B cell (primary cell): ENCODE measurements around the gene CNKSR3. TPM values are rescaled to one million over a fixed set of nuclear protein-coding genes. Genes with fewer than 3 reads are reported as not detected.

Experiments used
- ATAC-seq: fragments of 200-7000 bp; cut with Tn5 transposase; one replicate; pipeline ENCODE4 v1.10.0; 2021; ENCODE audit warnings: low read depth, mild to moderate bottlenecking, moderate number of reproducible peaks, moderate library complexity
- CTCF ChIA-PET: fragments of 350-600 bp; sonication (Branson Sonifier 250); formaldehyde crosslinking; loops from one replicate; lab custom pipeline; 2021; ENCODE audit warnings: antibody characterized with exemption, inconsistent platforms; lab: Charles Lee
- POLR2A ChIA-PET: fragments of 350-600 bp; sonication (Branson Sonifier 250); formaldehyde crosslinking; loops from one replicate; lab custom pipeline; 2021; ENCODE audit warnings: antibody characterized with exemption; lab: Charles Lee
- DNase-seq: peaks from one replicate; pipeline ENCODE4 v3.0.0; 2013
- H2AFZ ChIP-seq: 2 replicates; pipeline ENCODE4 v1.6.1; 2012; ENCODE audit warnings: mild to moderate bottlenecking, low read depth, low read length; ENCODE audit not compliant: insufficient read depth, poor library complexity, severe bottlenecking
- H3K27ac ChIP-seq, 2 donors: 1 replicate in 1 of 2; 2 replicates in 1 of 2; pipeline ENCODE4 v1.5.1; 2012 to 2013; ENCODE audit warnings: low read length in 2 of 2, mild to moderate bottlenecking in 2 of 2, moderate library complexity in 1 of 2
- H3K27me3 ChIP-seq, 4 experiments: fragments of 200-600 bp in 1 of 4; sonication (generic) in 1 of 4; replicated peaks in 1 of 4; 1 replicate in 2 of 4; 2 replicates in 2 of 4; pipeline versions ENCODE4 v1.6.1 to v1.7.0; 2013 to 2016; ENCODE audit warnings: low read length in 3 of 4, mild to moderate bottlenecking in 2 of 4, mixed read lengths in 1 of 4, moderate library complexity in 1 of 4; ENCODE audit not compliant: insufficient read depth in 4 of 4, control insufficient read depth in 3 of 4; ENCODE audit errors: control extremely low read depth in 1 of 4
- H3K36me3 ChIP-seq, 2 experiments: replicated peaks in 1 of 2; 1 replicate in 1 of 2; 2 replicates in 1 of 2; pipeline versions ENCODE4 v1.6.1 to v1.7.1; 2013; ENCODE audit warnings: low read length in 1 of 2; ENCODE audit not compliant: insufficient read depth in 2 of 2, control insufficient read depth in 1 of 2; ENCODE audit errors: control extremely low read depth in 1 of 2, extremely low read depth in 1 of 2
- H3K4me1 ChIP-seq, 2 donors: fragments of 200-600 bp in 1 of 2; sonication (generic) in 1 of 2; 1 replicate in 1 of 2; 2 replicates in 1 of 2; pipeline versions ENCODE4 v1.5.1 to v1.6.1; 2013 to 2017; ENCODE audit warnings: low read length in 2 of 2; ENCODE audit not compliant: control insufficient read depth in 2 of 2, insufficient read depth in 2 of 2
- H3K4me2 ChIP-seq: replicated peaks from 2 replicates; pipeline ENCODE3; 2012; ENCODE audit warnings: mild to moderate bottlenecking, low read depth, low read length; ENCODE audit not compliant: poor library complexity, severe bottlenecking
- H3K4me3 ChIP-seq, 5 experiments: fragments of 200-600 bp in 1 of 5; sonication (generic) in 1 of 5; 1 replicate in 3 of 5; 2 replicates in 2 of 5; pipeline versions ENCODE4 v1.5.1 to v1.7.0; 2011 to 2016; ENCODE audit warnings: low read length in 4 of 5, mild to moderate bottlenecking in 4 of 5, low read depth in 2 of 5, control low read depth in 1 of 5, moderate library complexity in 1 of 5; ENCODE audit not compliant: insufficient read depth in 1 of 5; ENCODE audit errors: control extremely low read depth in 1 of 5, extremely low read depth in 1 of 5
- H3K79me2 ChIP-seq: fragments of 200-600 bp; sonication (generic); one replicate; pipeline ENCODE4 v1.6.0; 2016; ENCODE audit warnings: low read length; ENCODE audit not compliant: control insufficient read depth, insufficient read depth
- H3K9ac ChIP-seq: fragments of 200-600 bp; sonication (generic); 2 replicates; pipeline ENCODE4 v1.6.1; 2017; ENCODE audit warnings: mild to moderate bottlenecking, low read length, moderate library complexity
- H3K9me3 ChIP-seq, 3 donors: one replicate each; pipeline versions ENCODE4 v1.6.1 to v1.7.1; 2013; ENCODE audit warnings: low read length in 2 of 3; ENCODE audit not compliant: control insufficient read depth in 2 of 3, insufficient read depth in 1 of 3; ENCODE audit errors: control extremely low read depth in 1 of 3
- H4K20me1 ChIP-seq: 2 replicates; pipeline ENCODE4 v1.6.0; 2012; ENCODE audit warnings: mild to moderate bottlenecking, low read length; ENCODE audit not compliant: insufficient read depth, control insufficient read depth, poor library complexity, severe bottlenecking
- H3K27ac Mint-ChIP-seq: one replicate; pipeline ENCODE4 v1.8.0; 2021; ENCODE audit warnings: mixed read lengths
- H3K27me3 Mint-ChIP-seq: one replicate; pipeline ENCODE4 v1.8.0; 2021; ENCODE audit warnings: mixed read lengths
- H3K4me1 Mint-ChIP-seq: one replicate; pipeline ENCODE4 v1.8.0; 2021; ENCODE audit warnings: mixed read lengths
- H3K4me3 Mint-ChIP-seq: one replicate; pipeline ENCODE4 v1.8.0; 2021; ENCODE audit warnings: mixed read lengths
- H3K9me3 Mint-ChIP-seq: one replicate; pipeline ENCODE4 v1.8.0; 2022; ENCODE audit warnings: mixed read lengths; ENCODE audit not compliant: insufficient read depth
- EZH2 ChIP-seq: IDR thresholded peaks from 2 replicates; pipeline ENCODE4 v1.6.1; 2012; ENCODE audit warnings: borderline replicate concordance, low read depth, mild to moderate bottlenecking, moderate library complexity, low read length; ENCODE audit not compliant: insufficient read depth, poor library complexity, severe bottlenecking
- WGBS: methylation state at CpG from one replicate; pipeline ENCODE4 v1.1.5; 2013; ENCODE audit warnings: missing lambda C conversion rate; ENCODE audit not compliant: insufficient coverage; 5-methylcytosine and 5-hydroxymethylcytosine counted together
- intact Hi-C: fragments of 100-400 bp; cut with micrococcal nuclease; formaldehyde crosslinking; loops from one replicate; pipeline ENCODE4 v1.10.0; 2022
- polyA plus RNA-seq: library from polyadenylated mRNA; depleted of rRNA; stranded (reverse); fragments of >200 nt; gene quantifications from 2 replicates; pipeline ENCODE4 v1.2.3, GENCODE V29; 2012
- total RNA-seq, 2 donors: library from RNA; stranded (reverse); fragments of 120-200 nt in 1 of 2; gene quantifications; 1 replicate in 1 of 2; 2 replicates in 1 of 2; pipeline versions ENCODE4 v1.2.3 to v1.2.4, GENCODE V29; 2013 to 2022
- TF ChIP-seq, protein P1 (sequence below): fragments of 200-600 bp; IDR thresholded peaks from one replicate; pipeline ENCODE4 v1.8.0; 2022; ENCODE audit warnings: antibody characterized with exemption, mild to moderate bottlenecking

Gene CNKSR3
- total and polyA plus RNA-seq, 2 donors (not counting 1 experiment from before 2014, with no cell fraction given) = not detected

DNA sequence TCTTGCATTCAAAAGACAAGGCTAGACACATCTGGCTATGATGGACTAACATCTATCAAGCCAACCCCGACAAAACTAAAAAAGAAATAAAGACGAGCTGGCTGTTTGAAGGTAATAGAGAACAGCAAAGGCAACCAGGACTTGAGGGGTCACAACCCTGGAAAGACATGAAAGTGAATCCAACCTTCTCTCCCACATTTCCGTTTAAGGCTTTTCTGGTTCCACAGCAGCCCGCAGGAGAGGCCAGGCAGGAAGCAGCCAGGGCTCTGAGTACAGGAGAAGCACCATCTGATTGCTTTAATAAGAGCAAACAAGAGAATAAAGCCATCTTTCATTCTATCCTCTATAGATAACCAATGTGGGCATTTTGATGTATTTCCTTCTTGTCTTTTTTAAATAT is 14.3 kb downstream of the CNKSR3 start:
- H3K27ac ChIP-seq = no peak overlapping the region
- peaks cover 0 to 4% (median 0%) of the 10 kb centered on the region in 4 experiments for H3K27me3 ChIP-seq
- ATAC-seq = no peak
- H3K9ac ChIP-seq = no peak overlapping the region
- no peak overlapping the region for H3K4me3 Mint-ChIP-seq
- ChIA-PET CTCF (no interaction called here), POLR2A (no interaction called here)
- H3K36me3 ChIP-seq = no peaks in the 10 kb centered on the region
- no CpG with 5 or more reads among the region's 4 CpGs for WGBS
- no peaks in the 10 kb centered on the region for H4K20me1 ChIP-seq
- H3K4me2 ChIP-seq = no peak overlapping the region
- TF ChIP-seq EZH2 = no peak
- TF ChIP-seq, protein P1, sequence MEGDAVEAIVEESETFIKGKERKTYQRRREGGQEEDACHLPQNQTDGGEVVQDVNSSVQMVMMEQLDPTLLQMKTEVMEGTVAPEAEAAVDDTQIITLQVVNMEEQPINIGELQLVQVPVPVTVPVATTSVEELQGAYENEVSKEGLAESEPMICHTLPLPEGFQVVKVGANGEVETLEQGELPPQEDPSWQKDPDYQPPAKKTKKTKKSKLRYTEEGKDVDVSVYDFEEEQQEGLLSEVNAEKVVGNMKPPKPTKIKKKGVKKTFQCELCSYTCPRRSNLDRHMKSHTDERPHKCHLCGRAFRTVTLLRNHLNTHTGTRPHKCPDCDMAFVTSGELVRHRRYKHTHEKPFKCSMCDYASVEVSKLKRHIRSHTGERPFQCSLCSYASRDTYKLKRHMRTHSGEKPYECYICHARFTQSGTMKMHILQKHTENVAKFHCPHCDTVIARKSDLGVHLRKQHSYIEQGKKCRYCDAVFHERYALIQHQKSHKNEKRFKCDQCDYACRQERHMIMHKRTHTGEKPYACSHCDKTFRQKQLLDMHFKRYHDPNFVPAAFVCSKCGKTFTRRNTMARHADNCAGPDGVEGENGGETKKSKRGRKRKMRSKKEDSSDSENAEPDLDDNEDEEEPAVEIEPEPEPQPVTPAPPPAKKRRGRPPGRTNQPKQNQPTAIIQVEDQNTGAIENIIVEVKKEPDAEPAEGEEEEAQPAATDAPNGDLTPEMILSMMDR = no peak
- no peak for DNase-seq
- no peak overlapping the region for H3K4me3 ChIP-seq
- H3K27me3 Mint-ChIP-seq = peaks cover 14% of the 10 kb centered on the region
- no peak overlapping the region for H3K27ac Mint-ChIP-seq
- no peaks in the 10 kb centered on the region for H3K4me1 Mint-ChIP-seq
- H3K4me1 ChIP-seq = no peaks in the 10 kb centered on the region
- peaks cover 0 to 3% (median 0%) of the 10 kb centered on the region in 3 donors for H3K9me3 ChIP-seq
- H2AFZ ChIP-seq = no peak overlapping the region
- no peaks in the 10 kb centered on the region for H3K9me3 Mint-ChIP-seq
- intact Hi-C loops = no loop called here
- no peaks in the 10 kb centered on the region for H3K79me2 ChIP-seq

- TF ChIP-seq EZH2 = no peak
- TF ChIP-seq, protein P1 = no peak
- Histone ChIP-seq H3K4me3 (no peak overlapping the region), H3K9me3 (peaks cover 0 to 3% (median 0%) of the 10 kb centered on the region in 3 donors), H3K9ac (no peak overlapping the region), H3K4me2 (no peak overlapping the region), H2AFZ (no peak overlapping the region), H3K79me2 (no peaks in the 10 kb centered on the region), H3K4me1 (no peaks in the 10 kb centered on the region), H4K20me1 (no peaks in the 10 kb centered on the region), H3K27me3 (peaks cover 0 to 4% (median 0%) of the 10 kb centered on the region in 4 experiments), H3K36me3 (no peaks in the 10 kb centered on the region), H3K27ac (no peak overlapping the region)
- ChIA-PET POLR2A (no interaction called here), CTCF (no interaction called here)
- DNase-seq (no peak), ATAC-seq (no peak)
- H3K27ac Mint-ChIP-seq = no peak overlapping the region
- no peaks in the 10 kb centered on the region for H3K4me1 Mint-ChIP-seq
- no peak overlapping the region for H3K4me3 Mint-ChIP-seq
- no peaks in the 10 kb centered on the region for H3K9me3 Mint-ChIP-seq
- WGBS = 91% methylated on average over 3 of the region's 5 CpGs
- peaks cover 12% of the 10 kb centered on the region for H3K27me3 Mint-ChIP-seq
- intact Hi-C loops = no loop called here
Measured at GRCh38 chr6:154494592-154495311, 15.7 kb downstream of the CNKSR3 start.
